Panc1 (cell line): ENCODE results near the gene USP40. TPM values are rescaled to one million over a fixed set of nuclear protein-coding genes. Genes with fewer than 3 reads are reported as not detected.

Source experiments
- ATAC-seq: fragments of 200-7000 bp; cut with Tn5 transposase; 2 replicates; pipeline ENCODE4 v1.9.1; 2020; ENCODE audit warnings: mild to moderate bottlenecking, moderate library complexity
- BruUV-seq: library from RNA; stranded (reverse); fragments of 400-500 nt; replicated peaks from 2 replicates; lab custom pipeline; 2021; lab: Mats Ljungman, UMichigan
- CTCF ChIA-PET: fragments of 300-600 bp; sonication (Branson Sonifier 250); formaldehyde crosslinking; loops from one replicate; lab custom pipeline; 2022; ENCODE audit warnings: antibody characterized with exemption; lab: Charles Lee
- POLR2A ChIA-PET: fragments of 300-600 bp; sonication (Branson Sonifier 250); formaldehyde crosslinking; loops from one replicate; lab custom pipeline; 2022; ENCODE audit warnings: antibody characterized with exemption; lab: Charles Lee
- DNase-seq: peaks from one replicate; pipeline ENCODE4 v3.0.0-alpha.2; 2010; ENCODE audit warnings: low read depth, low spot score
- H3K27ac ChIP-seq: 2 replicates; pipeline ENCODE4 v1.5.1; 2011; ENCODE audit warnings: mild to moderate bottlenecking, low read length, inconsistent platforms
- H3K27me3 ChIP-seq: fragments of 200-500 bp; sonication (Bioruptor generic); 2 replicates; pipeline ENCODE4 v1.6.0; 2014; ENCODE audit warnings: low read length, inconsistent platforms; ENCODE audit not compliant: control insufficient read depth, insufficient read depth
- H3K36me3 ChIP-seq: fragments of 200-500 bp; sonication (Bioruptor generic); 2 replicates; pipeline ENCODE4 v1.5.1; 2014; ENCODE audit warnings: inconsistent platforms, mild to moderate bottlenecking, low read length, moderate library complexity; ENCODE audit not compliant: control insufficient read depth, insufficient read depth
- H3K4me1 ChIP-seq: 2 replicates; pipeline ENCODE4 v1.5.1; 2011; ENCODE audit warnings: inconsistent platforms, mild to moderate bottlenecking, low read length, moderate library complexity; ENCODE audit not compliant: control insufficient read depth, insufficient read depth
- H3K4me3 ChIP-seq, 2 experiments: 2 replicates each; pipeline ENCODE4 v1.5.1; 2011 to 2012; ENCODE audit warnings: low read depth in 2 of 2, low read length in 2 of 2, mild to moderate bottlenecking in 2 of 2, inconsistent platforms in 1 of 2, moderate library complexity in 1 of 2
- H3K9me3 ChIP-seq: fragments of 200-500 bp; sonication (Bioruptor generic); 2 replicates; pipeline ENCODE4 v1.5.1; 2014; ENCODE audit warnings: low read depth, mild to moderate bottlenecking, inconsistent platforms, low read length, moderate library complexity; ENCODE audit not compliant: control insufficient read depth, insufficient read depth
- CTCF ChIP-seq: fragments of 450-650 bp; IDR thresholded peaks from 2 replicates; pipeline ENCODE4 v1.5.1; 2017; ENCODE audit warnings: mild to moderate bottlenecking
- POLR2AphosphoS5 ChIP-seq: IDR thresholded peaks from 2 replicates; pipeline ENCODE4 v1.6.1; 2012; ENCODE audit warnings: mild to moderate bottlenecking, low read depth, low read length, moderate library complexity
- SIN3A ChIP-seq: IDR thresholded peaks from 2 replicates; pipeline ENCODE4 v1.6.1; 2012; ENCODE audit warnings: low read depth, mild to moderate bottlenecking, low read length, moderate library complexity, borderline replicate concordance; ENCODE audit not compliant: insufficient read depth
- TCF7L2 ChIP-seq: IDR thresholded peaks from 2 replicates; pipeline ENCODE4 v1.6.1; 2011; ENCODE audit warnings: mild to moderate bottlenecking, low read depth, low read length, inconsistent platforms
- in situ Hi-C: cut with HindIII; loops from 2 replicates; pipeline ENCODE4 v1.10.0; 2016; ENCODE audit warnings: low sequenced_read_pairs, low pct_unique_long_range_greater_than_20kb
- intact Hi-C: fragments of 100-400 bp; cut with micrococcal nuclease; formaldehyde crosslinking; loops from one replicate; pipeline ENCODE4 v1.10.0; 2022; ENCODE audit not compliant: unreplicated experiment
- total RNA-seq: library from RNA; stranded (reverse); gene quantifications from one replicate; pipeline ENCODE4 v1.2.1, GENCODE V29; 2021; ENCODE audit not compliant: unreplicated experiment
- TF ChIP-seq, protein P1 (sequence below), 2 experiments: IDR thresholded peaks; 2 replicates each; pipeline ENCODE4 v1.6.1; 2011 to 2012; ENCODE audit warnings: low read depth in 2 of 2, control low read depth in 1 of 2, low read length in 1 of 2, mild to moderate bottlenecking in 1 of 2, moderate library complexity in 1 of 2; ENCODE audit not compliant: insufficient read depth in 1 of 2

Gene USP40
- total RNA-seq, 1 experiment from 2014 or later: 26.6 TPM

DNA sequence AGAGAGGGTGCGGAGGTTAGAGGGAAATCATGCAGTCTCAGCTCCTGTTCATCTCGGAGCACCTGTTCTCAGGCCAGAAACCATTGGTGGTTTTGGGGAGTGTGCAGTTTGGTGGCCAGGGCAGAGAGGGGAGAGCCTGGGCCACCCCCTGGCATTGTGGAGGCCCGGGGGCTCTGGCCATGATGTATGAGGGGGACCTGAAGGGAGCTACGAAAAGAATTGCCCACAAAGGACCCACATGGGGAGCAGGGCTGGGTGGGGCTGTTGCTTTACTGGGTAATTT is 124.6 kb downstream of the USP40 start:
- intact Hi-C loops: loop anchor here (2.0 to 10.0 kb wide), 3 partner anchors 37 to 160 kb away; partner anchors contain the start of gene DGKD
- BruUV-seq: no TSS peak

DNA sequence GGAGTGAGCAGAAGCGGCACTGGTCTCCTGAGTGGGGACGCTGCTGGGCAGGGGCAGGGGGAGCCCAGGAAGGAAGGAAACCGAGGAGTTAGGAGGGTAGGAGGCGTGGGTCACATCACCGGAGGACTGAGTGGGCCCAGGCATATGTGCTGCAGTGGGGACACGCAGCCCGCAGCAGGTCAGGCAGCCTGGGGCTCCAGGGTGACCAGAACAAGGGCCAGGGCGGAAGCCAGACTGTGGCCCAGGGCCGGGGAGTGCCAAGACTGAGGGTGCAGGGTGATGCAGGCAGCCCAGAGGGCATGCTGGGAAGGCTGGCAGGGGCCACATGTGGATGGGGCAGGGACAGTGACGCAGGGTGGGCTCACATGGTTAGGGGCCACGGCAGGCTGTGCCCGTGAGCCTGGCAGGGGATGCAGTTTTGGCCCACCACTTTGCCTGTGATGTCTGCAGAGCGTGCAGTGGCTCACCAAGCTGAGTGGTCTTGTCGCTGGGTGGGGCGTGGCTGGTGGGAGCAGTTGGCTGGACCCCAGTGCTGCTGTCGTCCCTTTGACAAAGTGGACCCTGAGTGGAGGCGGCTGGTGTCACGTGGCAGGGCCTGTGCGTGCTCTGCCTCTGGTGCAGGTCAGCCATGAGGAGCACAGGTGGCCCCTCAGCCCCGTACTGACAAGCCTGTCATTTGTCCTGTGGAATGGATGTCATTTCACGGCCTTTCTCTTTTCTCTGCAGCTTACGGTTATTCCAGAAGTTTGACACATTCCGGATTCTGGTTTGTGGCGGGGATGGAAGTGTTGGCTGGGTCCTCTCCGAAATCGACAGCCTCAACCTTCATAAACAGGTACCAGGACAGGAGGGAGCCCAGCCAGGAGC is 125.2 kb downstream of the USP40 start:
- no TSS peak for BruUV-seq
- no peaks in the 10 kb centered on the region for H3K9me3 ChIP-seq
- DNase-seq (no peak), ATAC-seq (no peak)
- CTCF ChIA-PET: no interaction called here
- H3K4me3 ChIP-seq: no peak overlapping the region
- no peaks in the 10 kb centered on the region for H3K27me3 ChIP-seq
- intact Hi-C loops: loop anchor here (2.0 to 10.0 kb wide), 3 partner anchors 37 to 159 kb away; partner anchors contain the start of gene DGKD
- no peak overlapping the region for H3K27ac ChIP-seq
- in situ Hi-C loops: no loop called here
- peaks cover 5% of the 10 kb centered on the region; the same call in 1 of the 2 replicates for H3K4me1 ChIP-seq
- POLR2A ChIA-PET: no interaction called here
- TF ChIP-seq CTCF: no peak
- TF ChIP-seq, protein P1, sequence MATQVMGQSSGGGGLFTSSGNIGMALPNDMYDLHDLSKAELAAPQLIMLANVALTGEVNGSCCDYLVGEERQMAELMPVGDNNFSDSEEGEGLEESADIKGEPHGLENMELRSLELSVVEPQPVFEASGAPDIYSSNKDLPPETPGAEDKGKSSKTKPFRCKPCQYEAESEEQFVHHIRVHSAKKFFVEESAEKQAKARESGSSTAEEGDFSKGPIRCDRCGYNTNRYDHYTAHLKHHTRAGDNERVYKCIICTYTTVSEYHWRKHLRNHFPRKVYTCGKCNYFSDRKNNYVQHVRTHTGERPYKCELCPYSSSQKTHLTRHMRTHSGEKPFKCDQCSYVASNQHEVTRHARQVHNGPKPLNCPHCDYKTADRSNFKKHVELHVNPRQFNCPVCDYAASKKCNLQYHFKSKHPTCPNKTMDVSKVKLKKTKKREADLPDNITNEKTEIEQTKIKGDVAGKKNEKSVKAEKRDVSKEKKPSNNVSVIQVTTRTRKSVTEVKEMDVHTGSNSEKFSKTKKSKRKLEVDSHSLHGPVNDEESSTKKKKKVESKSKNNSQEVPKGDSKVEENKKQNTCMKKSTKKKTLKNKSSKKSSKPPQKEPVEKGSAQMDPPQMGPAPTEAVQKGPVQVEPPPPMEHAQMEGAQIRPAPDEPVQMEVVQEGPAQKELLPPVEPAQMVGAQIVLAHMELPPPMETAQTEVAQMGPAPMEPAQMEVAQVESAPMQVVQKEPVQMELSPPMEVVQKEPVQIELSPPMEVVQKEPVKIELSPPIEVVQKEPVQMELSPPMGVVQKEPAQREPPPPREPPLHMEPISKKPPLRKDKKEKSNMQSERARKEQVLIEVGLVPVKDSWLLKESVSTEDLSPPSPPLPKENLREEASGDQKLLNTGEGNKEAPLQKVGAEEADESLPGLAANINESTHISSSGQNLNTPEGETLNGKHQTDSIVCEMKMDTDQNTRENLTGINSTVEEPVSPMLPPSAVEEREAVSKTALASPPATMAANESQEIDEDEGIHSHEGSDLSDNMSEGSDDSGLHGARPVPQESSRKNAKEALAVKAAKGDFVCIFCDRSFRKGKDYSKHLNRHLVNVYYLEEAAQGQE (IDR thresholded peaks at IDR 0.05; ENCODE audit: insufficient read depth in 1 of 2, low read depth in 2 of 2, low read length in 1 of 2): no peak
- TF ChIP-seq POLR2AphosphoS5: no peak
- no peak for TF ChIP-seq TCF7L2
- peaks cover 12% of the 10 kb centered on the region; the same call in 1 of the 2 replicates for H3K36me3 ChIP-seq

More for the DNA sequence above, 124.6 kb downstream of the USP40 start:
- Histone ChIP-seq H3K4me1 (peaks cover 5% of the 10 kb centered on the region; the same call in 1 of the 2 replicates), H3K9me3 (no peaks in the 10 kb centered on the region), H3K4me3 (no peak overlapping the region), H3K27ac (no peak overlapping the region), H3K36me3 (peaks cover 12% of the 10 kb centered on the region; the same call in 1 of the 2 replicates), H3K27me3 (no peaks in the 10 kb centered on the region)
- no peak for ATAC-seq
- DNase-seq: no peak
- in situ Hi-C loops: no loop called here
- POLR2A ChIA-PET: no interaction called here
- CTCF ChIA-PET: no interaction called here
- TF ChIP-seq SIN3A: no peak
- TF ChIP-seq, protein P1 (IDR thresholded peaks at IDR 0.05; ENCODE audit: insufficient read depth in 1 of 2, low read depth in 2 of 2, low read length in 1 of 2): no peak
- no peak for TF ChIP-seq TCF7L2
- TF ChIP-seq POLR2AphosphoS5: no peak
- no peak for TF ChIP-seq CTCF
